Measurements from ENCODE around the gene BRCA1. TPM values are rescaled to one million over a fixed set of nuclear protein-coding genes. Genes with fewer than 3 reads are reported as not detected.
A peak's percentile ranks its signal among the peaks of the same experiment; 100 is the strongest.

BRCA1 gene
- total RNA-seq, 2 experiments from 2014 or later: 1.2 to 1.3 TPM

DNA sequence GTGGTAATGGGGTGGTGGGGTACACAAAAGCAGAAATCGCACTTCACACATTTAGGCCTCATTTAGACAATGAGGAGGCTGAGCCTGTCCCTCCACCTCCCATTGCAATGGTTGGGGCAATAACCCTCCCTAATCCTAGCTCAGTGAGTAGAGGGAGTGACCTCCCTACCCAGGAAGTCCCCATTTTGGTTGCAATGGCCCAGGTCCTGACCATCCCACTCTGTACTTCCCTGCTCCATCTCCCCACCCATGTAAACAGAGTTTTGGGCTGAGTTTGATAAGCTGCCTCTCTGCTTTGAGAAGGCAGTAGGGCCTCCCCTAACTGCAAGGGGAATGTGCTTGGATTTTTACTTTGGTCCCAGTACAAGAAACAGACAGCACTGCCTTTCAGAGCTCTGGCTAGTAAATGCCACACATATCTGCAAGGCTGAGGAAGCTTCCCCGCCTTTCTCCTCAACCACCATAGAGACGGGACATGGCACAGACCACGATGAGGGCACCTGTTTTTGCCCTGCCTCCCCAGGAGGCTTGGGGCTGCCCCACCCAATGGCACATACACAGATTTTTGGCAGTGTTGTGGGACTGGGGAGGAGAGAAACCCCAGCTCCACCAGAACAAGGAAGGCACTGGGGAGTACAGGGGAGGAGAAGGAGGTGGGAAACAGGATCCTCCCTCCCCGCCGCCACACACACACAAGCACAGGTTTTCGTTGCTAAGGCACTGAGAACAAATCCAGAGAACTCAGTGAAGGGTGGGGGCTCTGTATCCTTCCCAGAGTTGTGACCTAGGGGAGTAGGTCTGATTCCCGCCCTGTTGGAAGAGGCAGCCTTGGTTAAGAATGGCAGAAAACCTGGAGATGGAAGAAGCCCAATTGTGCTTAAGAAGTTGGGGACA, 110.3 kb downstream of the BRCA1 start:
- Mint-ChIP-seq H3K27me3 (no peaks in the 10 kb centered on the region), H3K27ac (peak overlapping the region; percentile 49), H3K4me3 (no peak overlapping the region), H3K4me1 (ENCODE audit: low read depth) (peaks cover 38% of the 10 kb centered on the region), H3K9me3 (no peaks in the 10 kb centered on the region), H3K36me3 (ENCODE audit: low read depth) (peaks cover 48% of the 10 kb centered on the region)
- H3K4me1 ChIP-seq (ENCODE audit: insufficient read depth, low read length): peaks cover 13% of the 10 kb centered on the region
- no peaks in the 10 kb centered on the region for H3K9me3 ChIP-seq (ENCODE audit: control insufficient read depth in 1 of 2, insufficient read depth in 1 of 2, low read length in 2 of 2)
- H3K27me3 ChIP-seq (ENCODE audit: control insufficient read depth in 1 of 2, insufficient read depth in 2 of 2, low read length in 2 of 2): no peaks in the 10 kb centered on the region
- ChIA-PET CTCF (no interaction called here), POLR2A (interaction anchor here (1.0 kb wide), 1 partner anchor 17 kb away, joined by 3 read pairs; no protein-coding TSS in a partner anchor)
- H3K27ac ChIP-seq (ENCODE audit: low read depth in 1 of 2, low read length in 2 of 2): no peak overlapping the region
- H3K36me3 ChIP-seq (ENCODE audit: insufficient read depth, low read length): peaks cover 37% of the 10 kb centered on the region
- TF ChIP-seq, protein P1, sequence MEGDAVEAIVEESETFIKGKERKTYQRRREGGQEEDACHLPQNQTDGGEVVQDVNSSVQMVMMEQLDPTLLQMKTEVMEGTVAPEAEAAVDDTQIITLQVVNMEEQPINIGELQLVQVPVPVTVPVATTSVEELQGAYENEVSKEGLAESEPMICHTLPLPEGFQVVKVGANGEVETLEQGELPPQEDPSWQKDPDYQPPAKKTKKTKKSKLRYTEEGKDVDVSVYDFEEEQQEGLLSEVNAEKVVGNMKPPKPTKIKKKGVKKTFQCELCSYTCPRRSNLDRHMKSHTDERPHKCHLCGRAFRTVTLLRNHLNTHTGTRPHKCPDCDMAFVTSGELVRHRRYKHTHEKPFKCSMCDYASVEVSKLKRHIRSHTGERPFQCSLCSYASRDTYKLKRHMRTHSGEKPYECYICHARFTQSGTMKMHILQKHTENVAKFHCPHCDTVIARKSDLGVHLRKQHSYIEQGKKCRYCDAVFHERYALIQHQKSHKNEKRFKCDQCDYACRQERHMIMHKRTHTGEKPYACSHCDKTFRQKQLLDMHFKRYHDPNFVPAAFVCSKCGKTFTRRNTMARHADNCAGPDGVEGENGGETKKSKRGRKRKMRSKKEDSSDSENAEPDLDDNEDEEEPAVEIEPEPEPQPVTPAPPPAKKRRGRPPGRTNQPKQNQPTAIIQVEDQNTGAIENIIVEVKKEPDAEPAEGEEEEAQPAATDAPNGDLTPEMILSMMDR (IDR thresholded peaks at IDR 0.05): no peak
- ATAC-seq (ENCODE audit: poor library complexity) (no peak), DNase-seq (no peak)
- no peak overlapping the region for H3K4me3 ChIP-seq (ENCODE audit: low read length)
- intact Hi-C loops (cut with DNase I, micrococcal nuclease): no loop called here

DNA sequence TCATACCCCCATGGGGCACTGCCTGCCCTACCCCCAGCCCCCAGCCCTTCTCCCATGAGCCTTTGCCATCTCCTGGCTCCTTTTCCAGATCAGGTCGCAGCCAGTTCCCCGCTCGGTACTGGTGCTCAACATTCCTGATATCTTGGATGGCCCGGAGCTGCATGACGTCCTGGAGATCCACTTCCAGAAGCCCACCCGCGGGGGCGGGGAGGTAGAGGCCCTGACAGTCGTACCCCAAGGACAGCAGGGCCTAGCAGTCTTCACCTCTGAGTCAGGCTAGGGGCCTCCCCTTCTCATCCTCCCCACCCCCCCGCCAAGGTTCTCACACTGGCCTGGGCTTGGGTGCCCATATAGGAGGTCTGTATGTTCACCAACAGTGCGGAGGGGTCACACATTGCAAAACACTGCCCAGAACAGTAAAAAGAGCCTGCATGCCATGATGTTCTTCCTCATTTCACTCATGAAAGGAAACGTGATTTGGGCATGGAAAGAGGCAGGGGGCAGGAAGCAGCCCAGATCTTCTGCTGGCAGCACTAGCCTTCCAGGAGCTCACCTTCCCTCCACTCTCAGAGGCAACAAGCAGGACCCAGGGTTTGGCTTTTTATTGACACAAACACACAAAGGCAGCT, 111.0 kb downstream of the BRCA1 start:
- ChIA-PET POLR2A (interaction anchor here (1.0 to 3.8 kb wide), 2 partner anchors 16 kb away, joined by 3 to 15 read pairs; partner anchors contain the start of gene RPL27), CTCF (no interaction called here)
- no peak overlapping the region for H3K4me3 ChIP-seq (ENCODE audit: low read length)
- peaks cover 48% of the 10 kb centered on the region for H3K36me3 Mint-ChIP-seq (ENCODE audit: low read depth)
- DNase-seq (no peak), ATAC-seq (ENCODE audit: poor library complexity) (no peak)
- H3K36me3 ChIP-seq (ENCODE audit: insufficient read depth, low read length): peaks cover 37% of the 10 kb centered on the region
- intact Hi-C loops (cut with DNase I, micrococcal nuclease): no loop called here
- H3K4me1 Mint-ChIP-seq (ENCODE audit: low read depth): peaks cover 30% of the 10 kb centered on the region
- TF ChIP-seq, protein P1 (IDR thresholded peaks at IDR 0.05): no peak
- H3K27ac ChIP-seq (ENCODE audit: low read depth in 1 of 2, low read length in 2 of 2): no peak overlapping the region
- H3K27me3 Mint-ChIP-seq: no peaks in the 10 kb centered on the region
- H3K27ac Mint-ChIP-seq: no peak overlapping the region
- H3K9me3 ChIP-seq (ENCODE audit: control insufficient read depth in 1 of 2, insufficient read depth in 1 of 2, low read length in 2 of 2): no peaks in the 10 kb centered on the region
- peaks cover 8% of the 10 kb centered on the region for H3K4me1 ChIP-seq (ENCODE audit: insufficient read depth, low read length)
- no peaks in the 10 kb centered on the region for H3K27me3 ChIP-seq (ENCODE audit: control insufficient read depth in 1 of 2, insufficient read depth in 2 of 2, low read length in 2 of 2)
- H3K4me3 Mint-ChIP-seq: no peak overlapping the region
- H3K9me3 Mint-ChIP-seq: no peaks in the 10 kb centered on the region

DNA sequence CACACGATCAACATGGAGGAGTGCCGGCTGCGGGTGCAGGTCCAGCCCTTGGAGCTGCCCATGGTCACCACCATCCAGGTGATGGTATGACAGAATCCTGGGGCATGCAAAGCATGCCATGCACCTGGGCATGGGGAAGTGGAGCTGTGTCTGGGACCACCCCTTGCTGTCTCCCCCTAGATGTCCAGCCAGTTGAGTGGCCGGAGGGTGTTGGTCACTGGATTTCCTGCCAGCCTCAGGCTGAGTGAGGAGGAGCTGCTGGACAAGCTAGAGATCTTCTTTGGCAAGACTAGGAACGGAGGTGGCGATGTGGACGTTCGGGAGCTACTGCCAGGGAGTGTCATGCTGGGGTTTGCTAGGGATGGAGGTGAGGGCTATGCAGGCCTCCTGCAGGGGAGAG, 111.9 kb downstream of the BRCA1 start:
- H3K9me3 Mint-ChIP-seq: no peaks in the 10 kb centered on the region
- no peaks in the 10 kb centered on the region for H3K27me3 ChIP-seq (ENCODE audit: control insufficient read depth in 1 of 2, insufficient read depth in 2 of 2, low read length in 2 of 2)
- ATAC-seq (ENCODE audit: poor library complexity) (no peak), DNase-seq (no peak)
- intact Hi-C loops (cut with DNase I, micrococcal nuclease): no loop called here
- TF ChIP-seq, protein P1 (IDR thresholded peaks at IDR 0.05): no peak
- no peaks in the 10 kb centered on the region for H3K9me3 ChIP-seq (ENCODE audit: control insufficient read depth in 1 of 2, insufficient read depth in 1 of 2, low read length in 2 of 2)
- CTCF ChIA-PET: no interaction called here
- no peaks in the 10 kb centered on the region for H3K27me3 Mint-ChIP-seq
- no peak overlapping the region for H3K4me3 ChIP-seq (ENCODE audit: low read length)
- no peak overlapping the region for H3K4me3 Mint-ChIP-seq
- H3K4me1 Mint-ChIP-seq (ENCODE audit: low read depth): peaks cover 22% of the 10 kb centered on the region
- H3K36me3 Mint-ChIP-seq (ENCODE audit: low read depth): peaks cover 48% of the 10 kb centered on the region
- H3K27ac ChIP-seq (ENCODE audit: low read depth in 1 of 2, low read length in 2 of 2): no peak overlapping the region
- POLR2A ChIA-PET: interaction anchor here (1.0 to 3.8 kb wide), 4 partner anchors 11 to 355 kb away, joined by 3 to 15 read pairs (median 4); partner anchors contain the start of genes RND2 and RPL27
- H3K4me1 ChIP-seq (ENCODE audit: insufficient read depth, low read length): peaks cover 13% of the 10 kb centered on the region
- H3K27ac Mint-ChIP-seq: no peak overlapping the region
- peaks cover 38% of the 10 kb centered on the region for H3K36me3 ChIP-seq (ENCODE audit: insufficient read depth, low read length)

Data from CD4-positive, alpha-beta T cell (primary cell).